Common myeloid progenitor, CD34-positive (primary cell): ENCODE results near the gene ANXA6.

ENCODE experiments used
- CTCF ChIA-PET: fragments of 350-600 bp; sonication (Branson Sonifier 250); formaldehyde crosslinking; loops from one replicate; lab custom pipeline; 2021; ENCODE audit warnings: antibody characterized with exemption; lab: Charles Lee
- POLR2A ChIA-PET: fragments of 350-600 bp; sonication (Branson Sonifier 250); formaldehyde crosslinking; loops from one replicate; lab custom pipeline; 2021; ENCODE audit warnings: antibody characterized with exemption; lab: Charles Lee
- DNase-seq, 3 donors: peaks; one replicate each; pipeline versions ENCODE4 v3.0.0 to v3.0.0-alpha.2; 2013
- H3K27ac ChIP-seq, 2 experiments: 1 replicate in 1 of 2; 2 replicates in 1 of 2; pipeline ENCODE4 v1.7.0; 2013; ENCODE audit warnings: inconsistent platforms in 2 of 2, low read length in 2 of 2, mild to moderate bottlenecking in 2 of 2, low read depth in 1 of 2, moderate library complexity in 1 of 2; ENCODE audit not compliant: severe bottlenecking in 2 of 2, insufficient read depth in 1 of 2, poor library complexity in 1 of 2
- H3K27me3 ChIP-seq, 5 experiments: replicated peaks in 2 of 5; 1 replicate in 3 of 5; 2 replicates in 2 of 5; pipeline versions ENCODE4 v1.6.1 to v1.7.0; 2013; ENCODE audit warnings: low read length in 4 of 5, mild to moderate bottlenecking in 2 of 5, moderate library complexity in 2 of 5, inconsistent platforms in 1 of 5; ENCODE audit not compliant: insufficient read depth in 5 of 5, control insufficient read depth in 4 of 5
- H3K36me3 ChIP-seq, 4 experiments: 1 replicate in 2 of 4; 2 replicates in 2 of 4; pipeline versions ENCODE4 v1.6.1 to v1.7.0; 2013; ENCODE audit warnings: low read length in 3 of 4, control low read depth in 1 of 4, mild to moderate bottlenecking in 1 of 4; ENCODE audit not compliant: control insufficient read depth in 4 of 4, insufficient read depth in 4 of 4
- H3K4me1 ChIP-seq, 4 experiments: 1 replicate in 3 of 4; 2 replicates in 1 of 4; pipeline versions ENCODE4 v1.6.1 to v1.7.1; 2013; ENCODE audit warnings: low read length in 3 of 4, mild to moderate bottlenecking in 3 of 4, control low read depth in 1 of 4, inconsistent platforms in 1 of 4, moderate library complexity in 1 of 4; ENCODE audit not compliant: control insufficient read depth in 4 of 4, insufficient read depth in 4 of 4; ENCODE audit errors: control extremely low read depth in 1 of 4
- H3K4me3 ChIP-seq, 7 experiments: 1 replicate in 4 of 7; 2 replicates in 3 of 7; pipeline versions ENCODE4 v1.5.1 to v1.7.0; 2013; ENCODE audit warnings: mild to moderate bottlenecking in 7 of 7, low read length in 6 of 7, moderate library complexity in 6 of 7, inconsistent platforms in 2 of 7, low read depth in 2 of 7, control low read depth in 1 of 7; ENCODE audit not compliant: insufficient read depth in 4 of 7, control insufficient read depth in 1 of 7; ENCODE audit errors: extremely low read depth in 1 of 7
- H3K9me3 ChIP-seq, 5 experiments: 1 replicate in 4 of 5; 2 replicates in 1 of 5; pipeline versions ENCODE4 v1.6.1 to v1.7.1; 2013; ENCODE audit warnings: low read length in 4 of 5, mild to moderate bottlenecking in 2 of 5, inconsistent platforms in 1 of 5, low read depth in 1 of 5, moderate library complexity in 1 of 5; ENCODE audit not compliant: control insufficient read depth in 4 of 5, insufficient read depth in 2 of 5; ENCODE audit errors: control extremely low read depth in 1 of 5
- WGBS: methylation state at CpG from one replicate; pipeline ENCODE4 v1.1.5; 2013; ENCODE audit not compliant: insufficient coverage; 5-methylcytosine and 5-hydroxymethylcytosine counted together

Gene ANXA6

GRCh38 chr5:151068433-151069197, 89.0 kb downstream of the ANXA6 start:
- no peaks in the 10 kb centered on the region for H3K9me3 ChIP-seq
- POLR2A ChIA-PET = interaction anchor here (1.3 kb wide), 1 partner anchor 12 kb away, joined by 4 read pairs; the partner anchor contains the start of gene TNIP1
- no peaks in the 10 kb centered on the region for H3K27me3 ChIP-seq
- 9% methylated on average over 10 of the region's 12 CpGs for WGBS
- H3K36me3 ChIP-seq = peaks cover 0 to 46% (median 16%) of the 10 kb centered on the region in 4 experiments
- peak in 2 of 3 donors; percentile 73 to 79 for DNase-seq
- CTCF ChIA-PET = interaction anchor here (0.9 to 45.7 kb wide), 6 partner anchors 9 to 45 kb away, joined by 3 to 1757 read pairs (median 5); no protein-coding TSS in a partner anchor
- peak overlapping the region in 1 of 2 experiments; percentile 72 for H3K27ac ChIP-seq
- H3K4me1 ChIP-seq = peaks cover 9 to 48% (median 36%) of the 10 kb centered on the region in 4 experiments
- H3K4me3 ChIP-seq = peak overlapping the region in 3 of 7 experiments; percentile 10 to 46 (median 21)

DNA sequence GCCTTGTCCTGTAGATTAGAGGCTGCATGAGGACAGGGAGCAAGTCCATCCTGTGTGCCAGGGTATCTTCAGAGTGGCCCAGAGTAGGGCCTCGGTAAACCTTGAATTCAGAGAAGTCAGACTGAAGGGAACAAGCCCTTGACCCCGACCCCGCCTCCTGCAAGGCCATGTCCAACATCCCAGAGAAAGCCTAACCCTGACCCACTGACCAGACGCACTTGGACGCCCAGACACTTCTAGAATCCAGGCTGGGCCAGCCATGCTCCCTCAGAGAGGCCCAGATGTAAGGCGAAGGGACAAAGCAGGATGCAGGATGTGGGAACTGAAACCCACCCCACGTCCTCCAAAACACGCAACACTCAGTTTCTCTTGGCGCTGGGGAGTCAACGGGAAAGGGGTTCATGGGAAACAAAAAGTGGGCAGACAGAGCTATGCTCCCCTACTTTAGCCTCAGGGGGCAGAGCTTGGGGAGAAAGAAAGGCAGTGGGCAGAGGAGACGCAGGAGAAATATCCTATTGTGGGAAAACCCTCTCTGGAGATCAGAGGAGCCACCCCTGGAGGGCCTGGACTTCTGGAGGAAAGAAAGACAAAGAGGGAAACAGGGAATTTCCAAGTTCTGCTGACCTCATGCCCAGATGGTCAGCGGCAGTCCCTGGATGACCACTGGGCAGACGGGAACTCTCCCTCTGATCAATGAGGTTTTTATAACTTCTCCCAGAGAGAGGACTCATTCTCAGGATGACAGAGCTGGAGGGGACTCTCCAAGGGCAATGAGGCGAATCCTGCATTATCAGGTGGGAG, 89.7 kb downstream of the ANXA6 start:
- Histone ChIP-seq H3K27ac (no peak overlapping the region), H3K4me3 (peak overlapping the region in 2 of 7 experiments; percentile 10 to 46), H3K9me3 (no peaks in the 10 kb centered on the region), H3K27me3 (no peaks in the 10 kb centered on the region), H3K36me3 (peaks cover 0 to 50% (median 17%) of the 10 kb centered on the region in 4 experiments), H3K4me1 (peaks cover 9 to 56% (median 44%) of the 10 kb centered on the region in 4 experiments)
- DNase-seq = no peak
- WGBS = 86% methylated on average over 9 of the region's 14 CpGs
- CTCF ChIA-PET = interaction anchor here (1.1 to 45.7 kb wide), 4 partner anchors 9 to 46 kb away, joined by 3 to 1757 read pairs (median 23); no protein-coding TSS in a partner anchor
- POLR2A ChIA-PET = no interaction called here

- no peak overlapping the region for H3K4me3 ChIP-seq
- H3K36me3 ChIP-seq = peaks cover 2 to 54% (median 24%) of the 10 kb centered on the region in 4 experiments
- ChIA-PET CTCF (interaction anchor here (7.9 to 45.7 kb wide), 2 partner anchors 15 to 47 kb away, joined by 43 to 1757 read pairs; no protein-coding TSS in a partner anchor), POLR2A (no interaction called here)
- DNase-seq = no peak
- 100% methylated on average over 5 of the region's 6 CpGs for WGBS
- no peaks in the 10 kb centered on the region for H3K27me3 ChIP-seq
- no peak overlapping the region for H3K27ac ChIP-seq
- H3K4me1 ChIP-seq = peaks cover 11 to 64% (median 50%) of the 10 kb centered on the region in 4 experiments
- H3K9me3 ChIP-seq = no peaks in the 10 kb centered on the region
Observed at GRCh38 chr5:151066920-151067319, 90.7 kb downstream of the ANXA6 start.

- H3K36me3 ChIP-seq = peaks cover 2 to 57% (median 30%) of the 10 kb centered on the region in 4 experiments
- H3K4me3 ChIP-seq = no peak overlapping the region
- H3K27me3 ChIP-seq = no peaks in the 10 kb centered on the region
- DNase-seq = no peak
- no peak overlapping the region for H3K27ac ChIP-seq
- no peaks in the 10 kb centered on the region for H3K9me3 ChIP-seq
- ChIA-PET POLR2A (no interaction called here), CTCF (interaction anchor here (0.8 to 45.7 kb wide), 4 partner anchors 9 to 48 kb away, joined by 3 to 1757 read pairs (median 8); no protein-coding TSS in a partner anchor)
- H3K4me1 ChIP-seq = peaks cover 11 to 65% (median 55%) of the 10 kb centered on the region in 4 experiments
- no CpG with 5 or more reads among the region's 1 CpG for WGBS
Observed at GRCh38 chr5:151065609-151066008, 92.0 kb downstream of the ANXA6 start.

DNA sequence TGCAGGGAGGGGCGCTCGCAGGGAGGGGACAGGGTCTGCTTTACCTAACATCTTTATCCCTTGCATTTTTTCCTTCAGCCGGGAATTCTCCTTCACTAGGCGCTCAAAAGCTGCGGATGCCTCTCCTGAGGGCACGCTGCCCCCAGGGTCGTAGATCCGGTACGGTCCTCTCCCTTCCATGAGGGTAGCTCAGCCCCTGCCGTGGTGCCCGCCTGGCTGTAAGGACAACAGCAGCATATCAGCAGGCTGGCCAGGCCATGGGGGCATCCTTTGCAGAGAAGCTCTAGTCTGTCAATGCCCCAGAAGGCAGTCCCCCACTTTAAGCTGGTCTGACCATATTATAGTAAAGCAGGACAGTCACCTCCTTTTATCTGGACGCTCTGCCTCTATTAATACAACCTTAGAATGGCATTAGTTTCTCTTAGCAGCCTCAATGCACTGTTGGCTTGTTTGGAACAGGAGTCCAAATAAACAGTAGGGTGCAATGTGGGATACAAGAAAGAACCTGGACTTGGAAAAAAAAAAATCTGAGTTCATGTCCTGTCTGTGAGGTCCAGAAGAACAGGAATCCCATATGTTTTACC, 92.6 kb downstream of the ANXA6 start:
- WGBS = 98% methylated on average over 10 of the region's 12 CpGs
- no peak overlapping the region for H3K27ac ChIP-seq
- peaks cover 2 to 55% (median 33%) of the 10 kb centered on the region in 4 experiments for H3K36me3 ChIP-seq
- POLR2A ChIA-PET = interaction anchor here (0.6 kb wide), 1 partner anchor 9 kb away, joined by 3 read pairs; no protein-coding TSS in a partner anchor
- DNase-seq = no peak
- H3K4me3 ChIP-seq = no peak overlapping the region
- H3K4me1 ChIP-seq = peaks cover 12 to 67% (median 61%) of the 10 kb centered on the region in 4 experiments
- H3K27me3 ChIP-seq = no peaks in the 10 kb centered on the region
- CTCF ChIA-PET = interaction anchor here (0.8 to 45.7 kb wide), 5 partner anchors 9 to 48 kb away, joined by 3 to 1757 read pairs (median 8); no protein-coding TSS in a partner anchor
- H3K9me3 ChIP-seq = no peaks in the 10 kb centered on the region

- DNase-seq = peak in 2 of 3 donors; percentile 73 to 79
- H3K36me3 ChIP-seq = peaks cover 2 to 60% (median 37%) of the 10 kb centered on the region in 4 experiments
- no peaks in the 10 kb centered on the region for H3K9me3 ChIP-seq
- no peaks in the 10 kb centered on the region for H3K27me3 ChIP-seq
- POLR2A ChIA-PET = interaction anchor here (1.0 to 1.4 kb wide), 2 partner anchors 9 to 17 kb away, joined by 4 read pairs; partner anchors contain the start of gene TNIP1
- H3K4me3 ChIP-seq = peak overlapping the region in 1 of 7 experiments; percentile 28
- peak overlapping the region in 1 of 2 experiments; percentile 71 for H3K27ac ChIP-seq
- WGBS = 54% methylated on average over 10 of the region's 17 CpGs
- H3K4me1 ChIP-seq = peaks cover 7 to 67% (median 61%) of the 10 kb centered on the region in 4 experiments
- CTCF ChIA-PET = interaction anchor here (1.0 to 45.7 kb wide), 7 partner anchors 9 to 102 kb away, joined by 3 to 1757 read pairs (median 5); no protein-coding TSS in a partner anchor
Observed at GRCh38 chr5:151063142-151063989, 94.2 kb downstream of the ANXA6 start.
